Measurements from ENCODE around the gene MICAL1.
"Not testable (repeated sequence)": the region's sequence is repeated elsewhere in the genome, so short reads cannot be mapped to it uniquely, and the experiment has no call there.

MICAL1 gene

DNA sequence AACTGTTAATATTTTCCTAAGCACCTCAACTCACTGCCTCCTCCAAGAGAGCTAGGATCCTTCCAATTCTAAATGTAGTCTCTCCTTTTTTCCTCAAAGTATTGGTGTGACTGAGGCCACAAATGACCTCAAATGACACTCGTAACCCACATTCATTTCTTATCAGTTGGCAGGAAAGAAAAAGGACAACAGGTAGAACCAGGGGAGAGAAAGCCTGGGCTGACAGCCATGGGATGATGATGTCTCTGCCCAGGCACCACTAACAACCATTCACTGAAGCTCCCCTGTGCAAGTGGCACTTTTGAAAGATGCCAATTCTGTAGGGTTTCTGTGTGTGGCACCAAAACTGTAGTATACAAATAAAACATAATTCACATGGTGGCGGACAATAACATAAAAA, 20.1 kb upstream of the MICAL1 start:
- DNase-seq = no peak

DNA sequence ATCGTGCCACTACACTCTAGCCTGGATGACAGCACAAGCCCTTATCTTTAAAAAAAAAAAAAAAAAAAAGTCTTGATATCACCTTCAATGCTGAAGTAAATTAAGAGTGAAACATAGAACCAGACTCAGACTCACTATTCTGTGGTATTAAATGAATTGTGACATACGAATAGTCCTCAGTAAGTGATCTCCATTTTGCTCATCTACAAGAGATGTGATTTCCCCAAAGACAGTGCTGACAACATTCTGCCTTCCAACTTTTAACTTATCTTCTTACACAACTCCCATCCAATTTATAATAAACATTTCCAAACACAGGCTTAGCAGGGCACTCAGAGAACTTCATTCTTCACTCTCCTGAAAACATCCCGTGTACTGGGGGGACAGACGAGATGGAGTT, 19.4 kb upstream of the MICAL1 start:
- no peak for DNase-seq

DNA sequence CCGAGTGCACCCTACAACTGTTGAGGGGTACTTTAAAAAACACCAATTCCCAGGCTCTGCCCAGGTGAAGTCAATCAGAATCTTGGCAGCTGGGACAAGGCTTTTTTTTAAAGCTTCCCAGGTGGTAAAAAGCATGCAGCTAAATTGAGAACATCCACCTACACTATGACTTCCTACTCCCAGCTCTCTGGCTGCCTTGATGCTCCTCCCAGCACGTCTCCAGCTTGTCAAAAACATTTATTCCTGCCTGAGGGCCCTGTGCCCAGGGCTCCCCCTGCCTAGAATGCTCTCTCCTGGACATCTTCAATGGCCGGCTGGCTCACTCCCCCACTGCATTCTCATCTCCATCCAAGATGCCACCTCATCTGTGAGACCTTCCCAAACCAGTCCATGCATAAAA, 17.5 kb upstream of the MICAL1 start:
- DNase-seq = no peak

DNA sequence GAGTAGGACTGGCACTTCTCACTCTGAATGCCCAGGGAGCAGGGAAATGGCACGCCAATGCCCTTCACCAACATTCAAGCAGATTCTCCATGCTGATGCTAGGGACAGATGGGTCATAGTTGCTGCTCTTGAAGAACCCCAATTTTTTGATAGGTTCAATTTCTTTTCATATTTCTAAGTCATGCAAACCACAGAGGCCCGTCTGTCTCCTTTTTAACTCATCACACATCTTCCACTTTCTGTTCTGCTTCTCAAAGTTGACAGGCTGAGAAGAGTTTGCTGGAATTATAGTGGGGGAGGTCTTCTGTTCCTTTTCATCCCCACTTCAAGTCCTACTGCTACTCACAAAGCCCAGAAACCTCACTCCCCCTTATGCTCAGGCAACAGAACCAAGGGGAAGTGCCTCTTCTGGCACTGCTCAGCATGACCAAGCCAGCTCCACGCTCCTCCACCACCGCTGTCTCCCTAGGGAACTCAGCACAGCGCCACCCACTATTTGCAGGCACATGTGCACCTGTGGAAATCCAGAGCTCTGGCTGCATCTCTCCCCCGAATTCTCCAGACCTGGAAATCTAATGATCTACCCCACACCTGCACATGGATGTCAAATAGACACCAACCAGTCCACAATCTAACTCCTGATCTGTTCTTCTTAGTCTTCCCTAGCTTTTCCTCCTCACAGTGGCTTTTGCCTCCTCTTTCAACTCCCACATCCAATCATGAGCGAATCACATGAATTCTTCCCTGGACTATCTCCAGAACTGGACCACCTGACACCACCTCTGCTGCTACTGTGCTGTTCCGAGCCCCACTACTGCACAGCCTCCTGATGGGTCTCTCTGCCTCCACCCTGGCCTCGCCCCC, 16.8 kb upstream of the MICAL1 start:
- no peak for DNase-seq

DNA sequence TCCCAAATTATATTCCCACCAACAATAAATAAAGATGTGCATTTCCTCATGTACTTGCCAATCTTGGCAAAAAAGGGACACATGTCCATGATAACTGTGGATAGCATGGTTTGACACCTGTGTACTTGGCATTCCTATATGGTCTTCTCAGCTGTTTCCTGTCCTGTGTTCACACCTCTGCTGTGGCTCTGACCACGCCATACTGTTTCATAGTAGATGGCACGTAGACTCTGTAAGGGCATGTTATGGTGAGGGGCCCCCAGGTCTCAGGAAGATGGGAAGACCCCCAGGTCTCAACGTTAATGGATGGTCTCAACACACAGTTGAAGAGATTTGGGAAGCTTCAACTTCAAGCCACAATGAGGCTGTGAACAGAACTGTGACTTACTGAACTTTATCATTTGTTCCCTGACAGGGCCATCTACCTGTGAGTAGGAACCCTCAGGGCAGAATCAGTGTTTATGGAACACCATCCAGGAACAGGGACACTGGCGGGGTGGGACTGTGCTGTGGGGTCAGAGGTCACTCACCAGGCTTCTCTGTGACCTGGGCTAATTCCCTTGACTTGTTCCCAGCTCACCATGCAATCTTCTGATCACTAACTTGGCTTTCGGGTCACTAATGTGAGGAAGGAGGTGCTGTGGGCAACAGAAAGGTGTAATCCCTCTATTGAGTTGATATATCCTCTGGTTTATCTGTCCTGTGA, 15.7 kb upstream of the MICAL1 start:
- no peak for DNase-seq

DNA sequence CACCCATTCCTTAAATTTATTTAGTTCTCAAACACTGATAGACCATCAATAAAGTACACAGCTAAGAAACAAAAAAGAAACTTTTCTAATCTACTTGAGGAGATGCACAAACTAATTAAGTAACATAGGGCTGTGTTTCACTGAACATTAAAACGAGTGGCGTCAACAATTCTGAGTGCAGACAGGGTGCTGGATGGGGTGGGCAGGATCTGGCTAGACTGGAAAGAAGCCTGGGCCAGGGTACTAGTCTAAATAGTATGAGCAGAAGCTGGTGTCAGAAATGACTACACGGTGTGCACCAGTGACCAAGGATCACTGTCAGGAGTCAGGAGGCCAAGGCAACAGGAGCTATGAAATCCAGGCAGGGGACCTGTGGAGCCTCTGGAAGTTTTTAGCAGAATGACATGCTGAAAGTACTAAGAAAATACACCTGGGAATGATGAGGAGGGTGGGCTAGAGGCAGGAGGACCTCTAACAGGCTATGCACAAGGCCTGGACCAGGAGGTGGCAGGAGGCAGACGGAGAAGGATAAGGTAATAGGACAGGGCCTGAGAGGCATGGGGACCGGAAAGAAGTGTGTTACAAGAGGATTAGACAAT, 14.1 kb upstream of the MICAL1 start:
- no peak for DNase-seq

DNA sequence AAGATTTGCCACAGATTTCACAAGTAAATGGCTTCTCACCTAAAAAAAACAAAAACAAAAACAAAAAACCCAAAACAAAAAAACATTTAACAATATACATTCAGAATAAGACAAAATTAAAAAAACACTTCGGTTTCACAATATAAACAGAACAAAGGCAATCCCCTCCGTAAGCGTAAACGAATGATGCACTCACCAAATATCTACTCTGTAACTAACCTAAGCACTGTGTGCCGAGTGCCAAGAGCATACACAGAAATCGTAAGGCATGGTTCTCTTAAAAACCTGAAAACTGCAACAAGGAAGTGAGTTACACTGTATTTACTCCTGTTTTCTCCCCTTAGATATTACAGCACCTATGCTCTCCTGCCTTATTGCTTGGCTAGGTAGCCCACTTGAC, 12.1 kb upstream of the MICAL1 start:
- DNase-seq = no peak

DNA sequence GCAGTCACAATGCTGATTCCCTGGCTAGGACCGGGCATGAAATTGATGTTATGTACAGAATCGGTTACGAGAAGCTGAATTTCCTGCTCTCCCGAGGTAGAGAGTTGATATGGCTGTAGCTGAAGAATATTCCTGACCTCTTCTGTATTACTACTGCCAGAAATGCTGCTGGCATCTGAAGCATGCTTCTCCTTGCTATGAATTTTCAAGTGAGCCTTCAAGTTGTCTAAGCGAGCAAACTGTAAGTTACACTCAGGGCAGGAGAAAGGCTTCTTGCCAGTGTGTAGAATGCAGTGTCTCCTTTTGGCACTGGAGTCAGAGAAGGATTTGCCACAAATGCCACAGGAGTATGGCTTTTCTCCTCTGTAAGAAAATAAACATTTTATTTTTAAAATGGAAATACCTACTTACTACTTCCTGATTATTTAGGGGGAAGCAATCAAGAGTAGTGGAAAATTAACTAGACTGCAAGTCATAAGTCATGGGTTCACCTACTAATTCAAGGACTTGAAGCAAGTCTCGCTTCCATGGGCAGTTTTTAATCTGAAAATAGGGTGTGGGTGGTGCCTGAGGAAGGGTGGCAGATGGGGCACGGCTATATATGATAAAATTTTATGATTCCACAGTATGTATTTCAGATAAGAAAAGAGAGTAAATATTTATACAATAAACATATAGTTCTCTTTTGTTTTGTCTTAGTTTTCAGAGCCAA, 10.8 kb upstream of the MICAL1 start:
- no peak for DNase-seq

DNA sequence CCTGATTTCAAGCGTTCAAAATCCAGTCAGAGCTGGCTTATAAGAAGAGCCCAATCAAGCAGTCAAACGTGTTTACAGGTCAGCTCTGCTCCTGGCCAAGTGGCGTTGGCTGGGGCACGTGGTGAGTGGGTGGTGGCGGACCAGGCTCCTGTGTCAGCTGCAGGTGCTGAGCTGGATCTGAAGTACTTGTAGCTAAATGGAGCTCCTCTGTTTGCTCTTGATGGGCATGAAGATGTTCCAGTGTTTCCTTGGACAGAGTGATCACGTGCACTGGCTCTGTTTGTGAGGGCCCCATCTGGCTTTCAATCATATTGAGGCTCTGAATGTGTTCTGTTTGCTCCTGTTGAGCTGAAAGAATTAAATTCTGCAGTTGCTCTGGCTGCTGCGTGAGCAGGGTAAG, 10.2 kb upstream of the MICAL1 start:
- DNase-seq = no peak

DNA sequence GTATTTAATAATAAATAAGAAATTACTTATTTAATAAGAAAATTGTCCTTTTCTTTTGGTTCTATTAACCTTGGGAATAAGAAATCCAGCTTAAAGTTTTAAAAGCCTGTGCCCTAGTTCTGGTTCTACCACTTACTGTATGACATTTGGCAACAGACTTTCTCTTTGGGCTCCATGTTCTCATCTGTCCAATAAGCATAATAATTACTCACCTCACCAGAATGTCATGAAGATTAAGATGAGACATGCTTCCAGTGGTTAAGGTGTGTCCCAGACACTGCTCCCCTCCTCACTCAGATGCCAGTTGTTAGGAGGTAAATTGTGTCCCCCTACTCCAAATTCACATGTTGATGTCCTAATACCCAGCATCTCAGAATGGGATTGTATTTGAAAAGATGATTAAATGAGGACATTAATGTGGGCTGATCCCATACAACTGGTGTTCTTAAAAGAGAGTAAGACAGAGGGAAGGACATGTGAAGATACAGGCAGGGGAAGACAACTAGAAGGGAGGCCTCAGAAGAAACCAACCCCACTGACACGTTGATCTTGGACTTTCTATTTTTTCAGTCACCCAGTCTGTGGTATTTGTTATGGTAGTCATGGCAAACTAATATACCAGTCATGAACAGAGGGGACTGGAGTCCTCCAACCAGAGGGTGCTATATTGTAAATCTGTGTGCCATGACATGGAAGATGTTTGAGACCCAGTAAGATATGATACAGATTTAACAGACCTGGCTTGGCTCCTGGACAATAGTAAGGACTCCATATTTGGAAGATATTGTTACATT, 6.4 kb upstream of the MICAL1 start:
- no peak for DNase-seq

DNA sequence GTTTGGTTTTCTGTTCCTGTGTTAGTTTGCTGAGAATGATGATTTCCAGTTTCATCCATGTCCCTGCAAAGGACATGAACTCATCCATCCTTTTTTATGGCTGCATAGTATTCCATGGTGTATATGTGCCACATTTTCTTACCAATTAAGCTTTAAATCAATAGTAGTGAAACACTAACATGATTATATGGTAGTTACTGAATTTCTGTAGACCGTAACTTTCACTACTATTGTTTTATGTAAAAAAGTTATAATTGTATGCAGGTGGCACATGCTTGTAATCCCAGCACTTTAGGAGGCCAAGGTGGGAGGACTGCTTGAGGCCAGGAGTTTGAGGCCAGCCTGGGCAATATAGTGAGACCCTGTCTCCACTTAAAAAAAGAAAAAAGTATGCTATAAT, 5.6 kb upstream of the MICAL1 start:
- DNase-seq = not testable (repeated sequence)

DNA sequence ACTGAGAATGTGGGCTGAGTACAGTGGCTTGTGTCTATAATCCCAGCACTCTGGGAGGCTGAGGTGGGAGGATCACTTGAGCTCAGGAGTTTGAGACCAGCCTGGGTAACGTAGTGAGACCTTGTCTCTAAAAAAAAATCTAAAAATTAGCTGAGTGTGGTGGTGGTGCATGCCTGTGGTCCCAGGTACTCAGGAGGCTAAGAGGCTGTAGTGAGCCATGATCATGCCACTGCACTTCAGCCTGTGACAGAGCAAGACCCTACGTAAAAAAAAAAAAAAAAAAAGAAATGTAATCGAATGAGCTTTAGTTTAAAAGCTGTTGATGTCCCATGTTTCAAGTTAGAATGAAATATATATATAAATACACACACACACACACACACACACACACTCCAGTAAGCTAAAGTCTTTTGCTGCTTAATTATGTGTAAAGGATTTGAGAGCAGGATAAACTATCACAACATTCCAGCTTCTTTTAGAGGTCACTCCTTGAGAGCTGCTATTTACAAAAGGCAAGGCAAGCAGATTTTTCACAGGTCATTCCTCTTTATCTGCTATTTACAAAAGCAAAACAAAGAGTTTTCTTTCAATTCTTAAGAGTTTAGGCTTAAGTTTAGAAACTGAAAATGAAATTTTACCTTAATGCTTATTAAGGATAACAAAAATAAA, 4.7 kb upstream of the MICAL1 start:
- DNase-seq = no peak

DNA sequence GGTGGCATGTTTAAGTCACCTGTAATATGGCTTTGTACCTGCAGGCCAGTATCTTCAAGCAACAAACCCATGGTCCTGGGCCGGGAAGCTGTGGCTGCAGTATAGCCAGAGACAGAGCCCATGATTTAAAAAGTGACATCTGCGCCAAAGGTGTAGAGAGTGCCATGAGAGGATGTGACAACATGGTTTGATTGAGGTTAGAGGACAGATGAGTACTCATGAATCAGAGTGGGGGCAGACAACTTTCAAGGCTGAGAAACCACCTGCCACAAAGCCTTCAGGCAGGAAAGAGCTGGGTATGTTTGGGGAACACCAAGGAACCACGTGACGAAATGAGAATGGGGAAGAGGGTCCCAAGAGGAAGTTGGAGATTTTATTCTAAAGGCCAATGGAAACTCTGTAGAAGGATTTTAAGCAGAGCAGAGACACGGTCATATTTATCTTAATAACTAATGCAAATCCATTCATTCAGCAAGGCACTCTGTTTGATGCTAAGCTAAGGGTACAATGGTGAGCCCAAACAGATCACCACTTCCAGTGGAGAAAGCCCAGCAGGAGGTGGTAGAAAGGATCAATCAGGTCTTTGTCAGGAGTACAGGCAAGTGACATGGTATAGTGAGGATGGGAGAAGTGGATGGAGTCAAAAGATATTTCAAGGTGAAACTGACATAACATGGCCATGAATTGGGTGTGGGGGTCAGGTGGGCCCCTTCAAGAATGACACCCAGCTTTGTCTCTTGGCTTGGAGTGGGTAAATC, 3.4 kb upstream of the MICAL1 start:
- DNase-seq = no peak

DNA sequence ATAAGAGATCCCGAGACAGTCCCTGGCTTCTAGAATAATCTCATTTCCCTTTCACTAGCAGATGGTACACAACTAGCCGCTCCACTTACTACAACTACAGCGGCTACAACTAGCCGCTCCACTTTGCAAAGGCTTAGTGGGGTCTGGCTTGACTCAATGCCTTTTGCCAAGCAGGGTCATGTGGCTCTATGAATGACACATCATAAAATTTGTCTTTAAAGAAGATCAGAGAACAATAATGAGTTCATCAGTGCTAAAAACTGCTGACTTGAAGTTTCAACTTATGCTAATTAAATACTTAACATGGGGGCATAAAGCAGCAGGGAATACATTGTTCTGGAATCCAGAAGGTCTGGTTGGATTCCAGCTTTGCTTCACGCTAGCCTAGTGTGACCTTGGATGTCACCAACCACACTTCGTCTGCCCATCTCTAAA, 2.0 kb upstream of the MICAL1 start:
- DNase-seq = no peak

DNA sequence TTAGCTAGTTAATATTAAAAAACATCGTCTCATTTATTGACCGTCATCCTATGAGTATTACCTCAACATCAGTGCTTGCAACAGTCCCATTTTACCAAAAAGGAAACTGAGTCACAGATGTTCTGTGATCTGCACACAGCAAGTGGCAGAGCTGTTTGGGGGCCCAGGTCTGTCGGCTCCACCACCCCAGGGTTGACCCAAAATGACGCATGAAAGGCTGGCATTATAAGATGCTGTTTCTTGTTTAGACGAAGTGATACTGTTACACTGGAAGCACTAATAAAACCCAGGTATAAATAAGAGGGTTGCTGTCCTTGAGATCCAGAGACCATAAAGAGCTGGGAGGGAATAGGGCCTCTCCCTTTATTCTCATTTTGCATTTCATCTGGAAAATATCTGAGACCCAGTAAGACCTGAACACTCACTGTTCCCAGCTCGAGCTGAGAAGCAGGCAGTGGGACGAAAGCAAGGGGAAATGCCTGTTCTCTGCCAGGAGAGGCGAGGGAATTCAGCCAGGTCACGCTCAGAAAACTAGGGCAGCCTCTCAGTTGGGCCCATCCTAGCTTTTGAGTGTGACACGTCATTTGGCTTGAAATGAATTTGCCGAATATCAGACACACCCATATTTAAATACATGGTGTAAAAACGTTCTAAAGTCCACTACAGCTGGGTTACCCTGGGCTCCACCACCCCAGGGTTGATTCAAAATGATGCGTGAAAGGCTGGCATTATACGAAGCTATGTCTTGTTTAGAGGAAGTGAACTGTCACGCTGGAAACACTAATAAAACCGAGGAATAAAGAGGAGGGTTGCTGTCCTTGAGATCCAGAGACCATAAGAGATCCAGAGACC, 1.4 kb upstream of the MICAL1 start:
- peak; percentile 35 for DNase-seq

DNA sequence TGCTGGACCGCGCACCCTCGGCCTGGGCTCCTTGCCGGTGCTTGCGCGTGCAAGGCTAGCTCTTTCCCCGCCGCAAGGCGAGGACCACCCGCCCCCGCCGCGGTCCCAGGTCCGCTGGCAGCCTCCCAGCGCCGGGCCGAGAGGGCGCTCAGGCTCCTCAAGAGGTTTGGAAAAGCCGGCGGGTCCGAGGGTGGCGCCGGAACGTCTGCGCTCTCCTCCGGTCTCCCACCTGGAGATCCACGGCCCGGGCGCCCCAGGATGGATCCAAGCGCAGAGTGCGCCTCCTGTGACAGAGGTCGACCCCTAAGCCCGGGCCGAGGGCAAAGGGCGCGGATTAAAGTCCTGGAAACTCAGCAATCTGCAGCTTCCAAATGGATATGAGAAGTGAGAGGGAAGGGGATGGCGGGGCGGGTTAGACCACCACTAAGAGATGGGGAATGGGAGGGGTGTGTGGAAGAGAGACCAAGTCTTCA, 575 bp upstream of the MICAL1 start:
- DNase-seq = no peak

DNA sequence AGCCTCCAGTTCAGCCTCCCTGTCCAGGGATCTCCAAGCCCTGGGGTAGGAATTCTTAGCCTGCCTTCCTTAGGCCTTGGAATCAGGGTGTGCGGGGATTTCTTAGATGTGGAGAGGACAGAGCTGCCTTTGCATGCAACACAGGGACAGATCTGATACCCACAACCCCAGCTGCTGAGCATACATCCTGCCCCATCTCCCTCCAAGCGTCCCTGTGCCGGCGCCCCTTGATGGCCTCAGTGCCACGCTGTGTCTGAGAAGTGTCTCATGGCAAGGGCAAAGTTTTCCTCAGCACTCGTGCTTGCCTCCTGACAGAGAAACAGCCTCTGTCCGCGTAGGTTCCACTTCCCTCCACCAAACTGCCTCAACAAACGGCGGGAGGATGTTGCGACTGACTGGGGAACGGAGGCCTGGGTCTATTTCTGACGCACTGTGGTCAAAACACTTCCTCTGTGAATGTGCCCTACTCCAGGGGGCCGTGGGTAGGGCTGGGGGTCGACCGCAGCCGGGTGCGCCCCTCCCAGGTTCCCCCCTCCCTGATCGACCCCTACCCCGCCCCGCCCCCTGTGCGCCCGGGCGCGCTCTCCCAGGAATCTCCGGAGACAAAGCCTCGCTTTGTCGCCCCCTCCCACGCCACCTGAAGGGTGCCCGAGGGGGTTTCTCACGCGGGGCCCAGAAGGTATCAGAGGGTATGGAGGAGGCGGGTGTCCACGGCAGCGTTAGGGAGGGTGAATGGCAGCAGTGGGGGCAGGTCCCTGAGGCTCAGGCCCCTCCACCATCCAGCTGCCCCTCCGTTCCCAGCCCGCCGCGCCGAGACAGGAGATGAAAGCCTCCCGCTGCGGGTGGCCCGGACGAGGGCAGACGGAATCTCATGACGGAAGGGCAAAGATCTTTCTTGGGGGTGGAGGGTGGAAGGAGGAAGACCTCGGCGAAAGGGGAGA, 806 bp downstream of the MICAL1 start:
- no peak for DNase-seq
